T-helper 1 cell treated with Interleukin-12 subunit alpha and Interleukin-12 subunit beta and Interleukin-4 antibody, amounts not matched to agents 30 μg/mL and 1 μg/mL, for 36 hours (primary cell): ENCODE data around the gene CALY.
"Not testable (repeated sequence)": the region's sequence is repeated elsewhere in the genome, so short reads cannot be mapped to it uniquely, and the experiment has no call there.

Source experiments
- H3K27ac Mint-ChIP-seq: one replicate; pipeline ENCODE4 v1.8.0; 2021; ENCODE audit warnings: mild to moderate bottlenecking, mixed read lengths
- H3K27me3 Mint-ChIP-seq: one replicate; pipeline ENCODE4 v1.8.0; 2021; ENCODE audit warnings: low read depth, mixed read lengths
- H3K36me3 Mint-ChIP-seq: one replicate; pipeline ENCODE4 v1.8.0; 2021; ENCODE audit warnings: low read depth, mixed read lengths
- H3K4me1 Mint-ChIP-seq: one replicate; pipeline ENCODE4 v1.8.0; 2021; ENCODE audit warnings: low read depth, mixed read lengths
- H3K4me3 Mint-ChIP-seq: one replicate; pipeline ENCODE4 v1.8.0; 2021; ENCODE audit warnings: mild to moderate bottlenecking, moderate library complexity, mixed read lengths
- H3K9me3 Mint-ChIP-seq: one replicate; pipeline ENCODE4 v1.8.0; 2021; ENCODE audit warnings: mixed read lengths

Gene CALY

DNA sequence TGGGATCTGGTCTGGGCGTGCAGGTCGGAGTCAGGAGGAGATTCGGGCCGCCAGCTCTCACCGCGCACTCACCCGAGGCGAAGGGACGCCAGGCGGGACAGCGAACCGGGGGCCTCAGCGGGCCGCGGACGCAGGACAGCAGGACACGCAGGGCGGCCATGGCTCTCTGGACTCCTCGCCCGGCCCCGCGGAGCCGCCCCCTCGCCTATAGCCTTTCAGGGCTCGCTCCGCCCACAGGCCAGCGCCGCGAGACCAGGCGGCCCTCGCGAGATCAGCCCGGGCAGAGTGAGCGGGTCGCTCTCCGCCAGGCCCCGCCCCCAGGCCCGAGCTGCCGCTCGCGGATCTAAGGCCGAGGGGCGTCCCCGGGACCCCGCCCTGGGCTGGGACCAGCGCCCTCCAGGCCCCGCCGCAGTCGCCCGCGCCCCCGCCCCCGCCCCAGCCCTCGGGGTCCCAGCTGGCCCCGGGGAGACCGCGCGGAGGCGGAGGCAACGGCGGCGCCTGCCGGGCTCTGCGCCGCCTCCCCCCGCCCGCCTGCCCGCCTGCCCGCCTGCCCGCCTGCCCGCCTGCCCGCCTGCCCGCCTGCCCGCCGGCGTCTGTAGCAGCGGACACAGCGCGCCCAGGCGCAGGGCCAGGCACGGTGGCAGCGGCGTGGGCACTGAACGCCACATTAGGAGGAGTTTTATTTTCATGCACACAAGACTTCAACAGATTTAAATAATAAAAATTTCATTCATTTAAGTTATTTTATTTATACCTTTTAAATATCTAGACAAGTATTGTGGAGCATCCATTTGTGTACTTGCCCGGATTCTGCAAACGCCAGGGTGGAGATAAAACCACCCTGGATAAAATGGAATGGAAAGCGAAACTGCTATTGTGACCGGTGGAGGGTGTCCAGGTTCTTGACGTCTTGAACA is 36.7 kb upstream of the CALY start, which contains the start of gene ECHS1:
TSS of gene ECHS1 (minus strand) at position 181 of the 917 bp plus-strand sequence. CDS start at position 160, 21 bp downstream.
- peak within 1 kb of the TSS; percentile 49 for H3K27ac Mint-ChIP-seq
- peaks cover 4% of the 10 kb centered on the region for H3K27me3 Mint-ChIP-seq
- peak within 1 kb of the TSS; percentile 84 for H3K4me3 Mint-ChIP-seq
- peaks cover 7% of the 10 kb centered on the region for H3K4me1 Mint-ChIP-seq
- peaks cover 4% of the 10 kb centered on the region for H3K36me3 Mint-ChIP-seq
- H3K9me3 Mint-ChIP-seq = no peaks in the 10 kb centered on the region

DNA sequence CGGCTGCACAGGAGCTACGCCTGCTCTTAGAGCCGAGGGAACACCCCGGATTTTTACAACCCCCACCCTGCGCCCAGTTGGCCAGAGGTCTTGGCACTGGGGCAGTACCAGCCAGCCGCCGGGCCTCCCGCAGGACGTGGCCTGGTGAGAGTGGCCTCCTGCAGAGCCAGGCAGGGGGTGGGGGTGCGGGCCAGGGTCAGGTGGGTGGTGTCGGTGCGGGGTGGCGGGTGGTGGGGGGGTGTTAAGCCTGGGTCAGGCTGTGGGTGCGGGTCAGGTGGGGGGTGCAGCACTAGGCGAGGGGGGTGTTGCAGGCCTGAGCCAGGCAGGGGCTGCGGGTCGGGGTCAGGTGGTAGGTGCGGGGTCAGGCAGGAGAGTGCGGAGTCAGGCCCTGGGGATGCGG is 35.8 kb upstream of the CALY start:
- Mint-ChIP-seq H3K36me3 (peaks cover 7% of the 10 kb centered on the region), H3K27me3 (peaks cover 4% of the 10 kb centered on the region), H3K4me1 (peaks cover 7% of the 10 kb centered on the region), H3K27ac (no peak overlapping the region), H3K4me3 (peak overlapping the region; percentile 84), H3K9me3 (no peaks in the 10 kb centered on the region)

DNA sequence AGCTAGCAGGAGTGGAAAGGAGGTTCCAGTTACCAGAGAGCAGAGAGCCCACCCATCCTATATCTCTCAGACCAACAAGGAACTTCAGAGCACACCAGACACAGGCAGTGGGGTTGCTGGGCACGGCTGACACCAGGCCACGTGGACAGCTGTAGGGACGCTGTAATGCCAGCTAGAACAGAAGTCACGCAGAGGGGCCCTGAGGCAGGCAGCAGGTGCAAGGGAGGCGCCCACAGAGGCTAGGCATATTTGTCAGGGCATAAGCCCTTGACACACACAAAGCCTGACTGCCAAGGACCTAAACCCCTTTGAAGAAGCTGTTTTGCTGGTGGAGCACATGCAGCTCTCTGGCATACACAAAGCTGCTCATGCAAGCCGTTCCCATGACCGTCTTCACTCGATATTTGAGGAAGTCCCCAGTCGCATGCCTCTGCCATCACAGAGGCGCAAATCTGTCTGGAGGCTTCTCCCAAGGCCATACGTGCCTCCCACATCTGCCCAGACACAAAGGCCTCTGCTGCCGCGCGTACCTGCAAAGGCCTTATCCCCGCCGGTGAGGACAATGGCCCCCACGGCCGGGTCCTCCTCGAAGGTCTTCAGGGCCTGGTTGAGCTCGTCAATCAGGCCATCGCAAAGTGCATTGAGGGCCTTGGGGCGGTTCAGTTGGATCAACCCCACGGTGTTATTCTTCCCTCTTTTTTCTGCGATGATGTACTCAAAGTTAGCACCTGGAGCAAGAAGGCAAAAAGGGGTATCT is 33.5 kb upstream of the CALY start:
- no peak overlapping the region for H3K4me3 Mint-ChIP-seq
- no peaks in the 10 kb centered on the region for H3K9me3 Mint-ChIP-seq
- H3K27me3 Mint-ChIP-seq = peaks cover 4% of the 10 kb centered on the region
- H3K27ac Mint-ChIP-seq = no peak overlapping the region
- peaks cover 7% of the 10 kb centered on the region for H3K36me3 Mint-ChIP-seq
- peaks cover 7% of the 10 kb centered on the region for H3K4me1 Mint-ChIP-seq

DNA sequence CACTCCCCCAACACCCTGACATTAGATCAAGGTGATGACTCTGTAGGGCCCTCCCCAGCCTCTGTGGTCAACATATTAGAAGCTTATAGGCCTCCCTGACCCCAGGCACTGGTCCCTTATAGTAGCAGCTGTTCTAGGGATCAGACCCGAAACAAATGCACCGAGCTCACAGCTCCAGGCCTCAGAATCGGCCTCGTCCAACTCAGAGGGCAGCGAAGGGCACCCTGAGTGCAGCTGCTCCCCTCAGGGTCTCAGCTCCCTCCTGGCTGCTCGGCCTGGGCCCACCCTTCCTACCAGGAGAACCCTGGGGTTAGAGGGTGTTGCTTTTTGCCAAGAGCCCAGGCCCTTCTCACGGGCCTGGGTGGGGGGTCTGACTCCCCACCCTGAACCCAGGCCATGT is 31.5 kb upstream of the CALY start:
- Mint-ChIP-seq H3K36me3 (peaks cover 8% of the 10 kb centered on the region), H3K27me3 (no peaks in the 10 kb centered on the region), H3K27ac (no peak overlapping the region), H3K4me3 (no peak overlapping the region), H3K4me1 (peaks cover 4% of the 10 kb centered on the region), H3K9me3 (no peaks in the 10 kb centered on the region)

GRCh38 chr10:133367461-133367860 is 30.8 kb upstream of the CALY start:
- H3K4me3 Mint-ChIP-seq, H3K9me3 Mint-ChIP-seq, H3K27me3 Mint-ChIP-seq, H3K27ac Mint-ChIP-seq, H3K4me1 Mint-ChIP-seq, H3K36me3 Mint-ChIP-seq: not testable (repeated sequence)

GRCh38 chr10:133366751-133367150 is 30.1 kb upstream of the CALY start:
- no peaks in the 10 kb centered on the region for H3K9me3 Mint-ChIP-seq
- no peak overlapping the region for H3K4me3 Mint-ChIP-seq
- H3K27me3 Mint-ChIP-seq = no peaks in the 10 kb centered on the region
- H3K4me1 Mint-ChIP-seq = peaks cover 2% of the 10 kb centered on the region
- peaks cover 10% of the 10 kb centered on the region for H3K36me3 Mint-ChIP-seq
- H3K27ac Mint-ChIP-seq = no peak overlapping the region

DNA sequence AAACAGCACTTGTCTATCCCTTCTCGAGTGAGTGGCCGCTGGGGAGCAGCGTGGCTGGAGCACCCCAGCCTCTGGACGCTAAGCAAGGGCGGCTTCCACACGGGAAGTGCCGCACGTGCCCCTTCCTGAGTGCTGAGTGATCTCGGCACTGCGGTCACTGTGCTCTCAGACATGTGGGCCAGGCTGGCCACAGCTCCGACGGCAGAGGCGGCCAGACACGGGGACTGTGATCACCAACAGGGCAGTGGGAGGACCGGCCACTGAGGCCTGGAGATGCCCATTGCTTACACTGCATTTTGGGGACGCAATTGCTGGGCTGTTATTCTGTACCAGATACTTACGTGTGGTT is 29.4 kb upstream of the CALY start:
- H3K9me3 Mint-ChIP-seq = no peaks in the 10 kb centered on the region
- no peaks in the 10 kb centered on the region for H3K4me1 Mint-ChIP-seq
- no peak overlapping the region for H3K4me3 Mint-ChIP-seq
- peaks cover 14% of the 10 kb centered on the region for H3K36me3 Mint-ChIP-seq
- H3K27ac Mint-ChIP-seq = no peak overlapping the region
- no peaks in the 10 kb centered on the region for H3K27me3 Mint-ChIP-seq

GRCh38 chr10:133365461-133366129 is 28.9 kb upstream of the CALY start:
- no peaks in the 10 kb centered on the region for H3K4me1 Mint-ChIP-seq
- no peaks in the 10 kb centered on the region for H3K9me3 Mint-ChIP-seq
- peaks cover 14% of the 10 kb centered on the region for H3K36me3 Mint-ChIP-seq
- H3K27me3 Mint-ChIP-seq = no peaks in the 10 kb centered on the region
- no peak overlapping the region for H3K27ac Mint-ChIP-seq
- H3K4me3 Mint-ChIP-seq = no peak overlapping the region

GRCh38 chr10:133364645-133365431 is 28.1 kb upstream of the CALY start:
- H3K9me3 Mint-ChIP-seq = no peaks in the 10 kb centered on the region
- H3K4me3 Mint-ChIP-seq = no peak overlapping the region
- no peaks in the 10 kb centered on the region for H3K4me1 Mint-ChIP-seq
- H3K27ac Mint-ChIP-seq = no peak overlapping the region
- peaks cover 14% of the 10 kb centered on the region for H3K36me3 Mint-ChIP-seq
- no peaks in the 10 kb centered on the region for H3K27me3 Mint-ChIP-seq

GRCh38 chr10:133362846-133363245 is 26.1 kb upstream of the CALY start:
- Mint-ChIP-seq H3K27ac (no peak overlapping the region), H3K4me1 (no peaks in the 10 kb centered on the region), H3K36me3 (peaks cover 10% of the 10 kb centered on the region), H3K4me3 (no peak overlapping the region), H3K27me3 (no peaks in the 10 kb centered on the region), H3K9me3 (no peaks in the 10 kb centered on the region)

- Mint-ChIP-seq H3K9me3 (no peaks in the 10 kb centered on the region), H3K36me3 (peaks cover 8% of the 10 kb centered on the region), H3K27me3 (no peaks in the 10 kb centered on the region), H3K4me3 (no peak overlapping the region), H3K4me1 (no peaks in the 10 kb centered on the region), H3K27ac (no peak overlapping the region)
Measured at GRCh38 chr10:133361773-133362441, 25.2 kb upstream of the CALY start.

DNA sequence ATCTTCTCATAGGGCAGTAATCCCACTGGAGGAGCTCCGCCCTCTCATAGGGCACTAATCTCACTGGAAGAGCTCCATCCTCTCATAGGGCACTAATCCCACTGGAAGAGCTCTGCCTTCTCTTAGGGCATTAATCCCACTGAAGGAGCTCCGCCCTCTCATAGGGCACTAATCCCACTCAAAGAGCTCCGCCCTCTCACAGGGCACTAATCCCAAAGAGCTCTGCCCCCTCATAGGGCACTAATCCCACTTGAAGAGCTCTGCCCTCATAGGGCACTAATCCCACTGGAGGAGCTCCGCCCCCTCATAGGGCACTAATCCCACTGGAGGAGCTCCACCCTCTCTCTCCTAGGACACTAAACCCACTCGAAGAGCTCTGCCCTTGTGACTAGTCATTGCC is 24.5 kb upstream of the CALY start:
- no peak overlapping the region for H3K27ac Mint-ChIP-seq

GRCh38 chr10:133359972-133360610 is 23.4 kb upstream of the CALY start:
- no peak overlapping the region for H3K27ac Mint-ChIP-seq
- no peaks in the 10 kb centered on the region for H3K27me3 Mint-ChIP-seq
- no peaks in the 10 kb centered on the region for H3K4me1 Mint-ChIP-seq
- no peaks in the 10 kb centered on the region for H3K9me3 Mint-ChIP-seq
- H3K36me3 Mint-ChIP-seq = peaks cover 8% of the 10 kb centered on the region
- no peak overlapping the region for H3K4me3 Mint-ChIP-seq

More for the DNA sequence above, 24.5 kb upstream of the CALY start:
- Mint-ChIP-seq H3K4me3 (no peak overlapping the region), H3K9me3 (no peaks in the 10 kb centered on the region), H3K27me3 (no peaks in the 10 kb centered on the region), H3K36me3 (peaks cover 8% of the 10 kb centered on the region), H3K4me1 (no peaks in the 10 kb centered on the region)
